SK-N-SH (cell line): ENCODE measurements around the gene PMF1. TPM values are rescaled to one million over a fixed set of nuclear protein-coding genes. Genes with fewer than 3 reads are reported as not detected.

Experiments used
- CTCF ChIA-PET: fragments of 300-600, 350-600 bp; formaldehyde crosslinking; extraction: SDS; loops from one replicate; lab custom pipeline; 2021; lab: Yijun Ruan, JAX
- POLR2A ChIA-PET: fragments of 350-600 bp; sonication (Branson Sonifier 250); formaldehyde crosslinking; extraction: SDS; loops from one replicate; lab custom pipeline; 2020; ENCODE audit warnings: antibody characterized with exemption, inconsistent platforms; lab: Yijun Ruan, JAX
- DNase-seq: peaks from one replicate; pipeline ENCODE4 v3.0.0; 2012
- H2AFZ ChIP-seq: fragments of 200-600 bp; sonication (generic); 2 replicates; pipeline ENCODE4 v1.8.1; 2016; ENCODE audit warnings: antibody characterized with exemption, mild to moderate bottlenecking, low read depth
- H3F3A ChIP-seq: fragments of 200-600 bp; sonication (generic); replicated peaks from 2 replicates; pipeline ENCODE3; 2016; ENCODE audit warnings: antibody characterized with exemption, mild to moderate bottlenecking; ENCODE audit not compliant: insufficient read depth
- H3K27ac ChIP-seq, 2 experiments: fragments of 200-500 bp in 1 of 2; fragments of 200-600 bp in 1 of 2; sonication (Bioruptor generic) in 1 of 2; sonication (generic), shearing (Covaris generic) in 1 of 2; 2 replicates each; pipeline versions ENCODE4 v1.5.1 to v1.6.1; 2014 to 2016; ENCODE audit warnings: low read depth in 2 of 2, inconsistent platforms in 1 of 2, low read length in 1 of 2, mild to moderate bottlenecking in 1 of 2, mixed read lengths in 1 of 2
- H3K27me3 ChIP-seq: fragments of 200-600 bp; sonication (generic), shearing (Covaris generic); 2 replicates; pipeline ENCODE4 v1.6.1; 2016; ENCODE audit warnings: mixed run types; ENCODE audit not compliant: insufficient read depth
- H3K36me3 ChIP-seq, 2 experiments: fragments of 200-500 bp in 1 of 2; fragments of 200-600 bp in 1 of 2; sonication (Bioruptor generic) in 1 of 2; sonication (generic) in 1 of 2; replicated peaks in 1 of 2; 2 replicates each; pipeline versions ENCODE3 to v1.5.1; 2014 to 2016; ENCODE audit warnings: low read length in 1 of 2, mild to moderate bottlenecking in 1 of 2; ENCODE audit not compliant: insufficient read depth in 2 of 2, control insufficient read depth in 1 of 2
- H3K4me1 ChIP-seq, 2 experiments: fragments of 200-500 bp in 1 of 2; fragments of 200-600 bp in 1 of 2; sonication (Bioruptor generic) in 1 of 2; sonication (generic), shearing (Covaris generic) in 1 of 2; 2 replicates each; pipeline versions ENCODE4 v1.5.1 to v1.6.1; 2014 to 2016; ENCODE audit warnings: low read depth in 1 of 2, low read length in 1 of 2, mixed run types in 1 of 2; ENCODE audit not compliant: insufficient read depth in 2 of 2, control insufficient read depth in 1 of 2
- H3K4me2 ChIP-seq: fragments of 200-600 bp; sonication (generic), shearing (Covaris generic); 2 replicates; pipeline ENCODE4 v1.6.1; 2017; ENCODE audit warnings: mixed run types
- H3K4me3 ChIP-seq, 2 experiments: fragments of 200-500 bp in 1 of 2; fragments of 200-600 bp in 1 of 2; sonication (Bioruptor generic) in 1 of 2; sonication (generic), shearing (Covaris generic) in 1 of 2; 2 replicates each; pipeline versions ENCODE4 v1.5.1 to v1.8.1; 2014 to 2016; ENCODE audit warnings: low read depth in 2 of 2, inconsistent platforms in 1 of 2, low read length in 1 of 2, mild to moderate bottlenecking in 1 of 2, mixed read lengths in 1 of 2, moderate library complexity in 1 of 2
- H3K79me2 ChIP-seq: fragments of 200-600 bp; sonication (generic); 2 replicates; pipeline ENCODE4 v1.8.1; 2017; ENCODE audit warnings: mild to moderate bottlenecking; ENCODE audit not compliant: insufficient read depth
- H3K9ac ChIP-seq: fragments of 200-600 bp; sonication (generic); 2 replicates; pipeline ENCODE4 v1.6.1; 2017; ENCODE audit warnings: mixed run types
- H3K9me2 ChIP-seq: fragments of 200-600 bp; sonication (generic); 2 replicates; pipeline ENCODE4 v1.6.1; 2017; ENCODE audit warnings: mixed run types
- H3K9me3 ChIP-seq: fragments of 200-600 bp; sonication (generic); 2 replicates; pipeline ENCODE4 v1.6.1; 2017; ENCODE audit warnings: mixed run types, mild to moderate bottlenecking, moderate library complexity
- H4K20me1 ChIP-seq: fragments of 200-600 bp; sonication (generic); 2 replicates; pipeline ENCODE4 v1.6.1; 2017; ENCODE audit warnings: mild to moderate bottlenecking, mixed run types; ENCODE audit not compliant: insufficient read depth
- CHD2 ChIP-seq: fragments of 150-350 bp; IDR thresholded peaks from 2 replicates; pipeline ENCODE4 v1.6.1; 2018; ENCODE audit warnings: low read length; ENCODE audit not compliant: partially characterized antibody
- EP300 ChIP-seq, 2 experiments: IDR thresholded peaks; 2 replicates each; pipeline versions ENCODE4 v1.4.0 to v1.6.1; 2012; ENCODE audit warnings: borderline replicate concordance in 1 of 2, low read depth in 1 of 2, low read length in 1 of 2
- FOXJ3 ChIP-seq: sonication (generic); formaldehyde crosslinking; IDR thresholded peaks from 2 replicates; pipeline ENCODE4 v1.5.1; 2020; ENCODE audit warnings: mild to moderate bottlenecking, missing genetic modification reagents
- FOXM1 ChIP-seq: IDR thresholded peaks from 2 replicates; pipeline ENCODE4 v1.4.0; 2012; ENCODE audit warnings: low read depth, mild to moderate bottlenecking
- GABPA ChIP-seq: IDR thresholded peaks from 2 replicates; pipeline ENCODE4 v1.4.0; 2012; ENCODE audit warnings: low read depth, mild to moderate bottlenecking
- GATA2 ChIP-seq: sonication (generic); formaldehyde crosslinking; IDR thresholded peaks from 2 replicates; pipeline ENCODE4 v1.5.0; 2020; ENCODE audit warnings: mild to moderate bottlenecking, missing genetic modification reagents
- JUND ChIP-seq: IDR thresholded peaks from 2 replicates; pipeline ENCODE4 v1.4.0; 2012
- MEF2A ChIP-seq: IDR thresholded peaks from 2 replicates; pipeline ENCODE4 v1.4.0; 2012; ENCODE audit warnings: low read depth, borderline replicate concordance
- MXI1 ChIP-seq: IDR thresholded peaks from 2 replicates; pipeline ENCODE4 v1.6.1; 2012; ENCODE audit warnings: mild to moderate bottlenecking, low read depth, low read length, improper control_type of control experiment
- NFIC ChIP-seq: IDR thresholded peaks from 2 replicates; pipeline ENCODE4 v1.4.0; 2012; ENCODE audit warnings: borderline replicate concordance
- RCOR1 ChIP-seq: fragments of 150-350 bp; IDR thresholded peaks from 2 replicates; pipeline ENCODE4 v1.6.1; 2017; ENCODE audit warnings: antibody characterized with exemption, low read length
- RFX5 ChIP-seq: IDR thresholded peaks from 2 replicates; pipeline ENCODE4 v1.6.1; 2012; ENCODE audit warnings: mild to moderate bottlenecking, improper control_type of control experiment, low read length
- SIN3A ChIP-seq: IDR thresholded peaks from 2 replicates; pipeline ENCODE4 v1.6.1; 2012; ENCODE audit warnings: low read depth, mild to moderate bottlenecking, low read length, moderate library complexity, borderline replicate concordance
- SMC3 ChIP-seq: IDR thresholded peaks from 2 replicates; pipeline ENCODE4 v1.6.1; 2012; ENCODE audit warnings: low read depth, low read length, improper control_type of control experiment
- TAF1 ChIP-seq: IDR thresholded peaks from 2 replicates; pipeline ENCODE4 v1.6.1; 2012; ENCODE audit warnings: low read depth, mild to moderate bottlenecking, low read length, moderate library complexity, borderline replicate concordance
- TCF12 ChIP-seq: IDR thresholded peaks from 2 replicates; pipeline ENCODE4 v1.4.0; 2012
- USF2 ChIP-seq: fragments of 150-350 bp; IDR thresholded peaks from 2 replicates; pipeline ENCODE4 v1.6.1; 2017; ENCODE audit warnings: antibody characterized with exemption, low read length, low read depth, borderline replicate concordance
- YY1 ChIP-seq: IDR thresholded peaks from 2 replicates; pipeline ENCODE4 v1.4.0; 2012; ENCODE audit warnings: low read depth, mild to moderate bottlenecking
- WGBS: methylation state at CpG from one replicate; pipeline ENCODE4 v1.1.6; 2017; ENCODE audit warnings: low lambda C conversion rate; 5-methylcytosine and 5-hydroxymethylcytosine counted together
- polyA plus RNA-seq, 3 experiments: library from polyadenylated mRNA; depleted of rRNA; stranded (reverse); fragments of >200 nt; gene quantifications; 2 replicates each; pipeline ENCODE4 v1.2.3, GENCODE V29; 2012
- TF ChIP-seq, protein P1 (sequence below): IDR thresholded peaks from 2 replicates; pipeline ENCODE4 v1.4.0; 2012; ENCODE audit warnings: low read depth
- TF ChIP-seq, protein P2 (sequence below): fragments of 150-350 bp; IDR thresholded peaks from 2 replicates; pipeline ENCODE4 v1.6.1; 2016; ENCODE audit warnings: mild to moderate bottlenecking, low read depth, low read length
- TF ChIP-seq, protein P3 (sequence below): IDR thresholded peaks from 2 replicates; pipeline ENCODE4; 2012

The PMF1 gene
- polyA plus RNA-seq, 1 of the 3 experiments (the other 2 are of a cell fraction): 89.5 TPM

GRCh38 chr1:156249593-156249992 lies 36.8 kb downstream of the PMF1 start:
- Histone ChIP-seq H3K9ac (no peak overlapping the region), H2AFZ (no peak overlapping the region), H3K9me2 (no peaks in the 10 kb centered on the region), H3K4me1 (peaks cover 13 to 67% of the 10 kb centered on the region in 2 experiments; a peak in 3 of 4 replicates), H3K36me3 (peaks cover 14 to 62% of the 10 kb centered on the region in 2 experiments), H3K27ac (peak overlapping the region in 1 of 2 experiments; percentile 99; a peak in 1 of 4 replicates), H4K20me1 (no peaks in the 10 kb centered on the region), H3F3A (peaks cover 13% of the 10 kb centered on the region), H3K27me3 (no peaks in the 10 kb centered on the region), H3K79me2 (no peaks in the 10 kb centered on the region), H3K4me3 (no peak overlapping the region), H3K9me3 (no peaks in the 10 kb centered on the region), H3K4me2 (no peak overlapping the region)
- no peak for DNase-seq
- 88% methylated on average over 4 of the region's 5 CpGs for WGBS
- no peak for TF ChIP-seq GABPA
- no peak for TF ChIP-seq TAF1
- no peak for TF ChIP-seq NFIC
- TF ChIP-seq RFX5: no peak
- no peak for TF ChIP-seq SIN3A
- no peak for TF ChIP-seq FOXJ3 (CRISPR knock-in tag)
- TF ChIP-seq, protein P1, sequence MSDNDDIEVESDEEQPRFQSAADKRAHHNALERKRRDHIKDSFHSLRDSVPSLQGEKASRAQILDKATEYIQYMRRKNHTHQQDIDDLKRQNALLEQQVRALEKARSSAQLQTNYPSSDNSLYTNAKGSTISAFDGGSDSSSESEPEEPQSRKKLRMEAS: no peak
- ChIA-PET POLR2A (no interaction called here), CTCF (interaction anchor here (0.8 to 3.8 kb wide), 4 partner anchors 10 to 120 kb away, joined by 3 to 14 read pairs (median 8); no protein-coding TSS in a partner anchor)

DNA sequence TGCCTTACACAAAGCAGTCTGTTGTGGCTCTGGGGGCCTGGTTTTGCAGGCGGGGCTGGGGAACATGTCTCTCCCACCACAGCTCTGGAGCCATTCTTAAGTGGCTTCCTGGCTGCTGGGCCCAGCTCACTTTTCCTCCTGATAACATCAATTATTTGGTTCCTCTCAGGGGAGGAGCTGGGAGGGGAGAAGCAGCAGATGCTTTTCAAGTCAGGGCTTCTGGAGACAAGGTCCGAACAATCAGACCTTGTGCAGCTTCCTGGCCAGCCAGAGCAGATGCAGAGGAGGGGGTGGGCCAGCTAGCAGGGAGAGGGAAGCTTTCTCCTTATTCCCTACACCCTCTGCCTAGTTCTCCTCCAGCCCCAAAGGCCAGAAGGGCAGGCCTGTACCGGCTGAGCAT lies 38.7 kb downstream of the PMF1 start:
- H3K79me2 ChIP-seq: no peaks in the 10 kb centered on the region
- no peaks in the 10 kb centered on the region for H3K9me3 ChIP-seq
- peak; percentile 85 for DNase-seq
- no peak overlapping the region for H2AFZ ChIP-seq
- peaks cover 13 to 65% of the 10 kb centered on the region in 2 experiments; a peak in 3 of 4 replicates for H3K4me1 ChIP-seq
- ChIA-PET CTCF (interaction anchor here (0.8 to 3.8 kb wide), 11 partner anchors 8 to 229 kb away, joined by 3 to 14 read pairs (median 3); partner anchors contain the start of genes PMF1 and SMG5), POLR2A (interaction anchor here (1.1 to 2.9 kb wide), 8 partner anchors 8 to 170 kb away, joined by 3 to 17 read pairs (median 4); partner anchors contain the start of genes BGLAP, MEX3A, PMF1 and SMG5)
- H3K27ac ChIP-seq: peak overlapping the region; percentile 16 to 99; a peak in 3 of 4 replicates
- H3K9me2 ChIP-seq: no peaks in the 10 kb centered on the region
- H3K4me2 ChIP-seq: peak overlapping the region; percentile 4; the same call in 1 of the 2 replicates
- H3F3A ChIP-seq: peaks cover 13% of the 10 kb centered on the region
- no peaks in the 10 kb centered on the region for H4K20me1 ChIP-seq
- 15% methylated on average over 3 of the region's 3 CpGs for WGBS
- H3K27me3 ChIP-seq: no peaks in the 10 kb centered on the region
- peaks cover 25 to 71% of the 10 kb centered on the region in 2 experiments for H3K36me3 ChIP-seq
- H3K9ac ChIP-seq: no peak overlapping the region
- no peak overlapping the region for H3K4me3 ChIP-seq
- TF ChIP-seq TCF12 (peak; percentile 71), FOXJ3 (CRISPR knock-in tag) (0 out of 2 replicates have a peak, but pooled peaks have one; percentile 56), YY1 (no peak), SMC3 (no peak; the same call in 1 of the 2 replicates), GATA2 (CRISPR knock-in tag) (peak; percentile 98), MEF2A (no peak), RCOR1 (peak; percentile 76), JUND (no peak), USF2 (no peak), RFX5 (no peak; the same call in 1 of the 2 replicates), MXI1 (peak; percentile 73; the same call in 1 of the 2 replicates), EP300 (IDR thresholded peaks at IDR 0.05; ENCODE audit: borderline replicate concordance in 1 of 2, low read depth in 1 of 2, low read length in 1 of 2) (peak in 1 of 2 experiments; percentile 87; a peak in 2 of 4 replicates), CHD2 (peak; percentile 77), FOXM1 (no peak)
- TF ChIP-seq, protein P2, sequence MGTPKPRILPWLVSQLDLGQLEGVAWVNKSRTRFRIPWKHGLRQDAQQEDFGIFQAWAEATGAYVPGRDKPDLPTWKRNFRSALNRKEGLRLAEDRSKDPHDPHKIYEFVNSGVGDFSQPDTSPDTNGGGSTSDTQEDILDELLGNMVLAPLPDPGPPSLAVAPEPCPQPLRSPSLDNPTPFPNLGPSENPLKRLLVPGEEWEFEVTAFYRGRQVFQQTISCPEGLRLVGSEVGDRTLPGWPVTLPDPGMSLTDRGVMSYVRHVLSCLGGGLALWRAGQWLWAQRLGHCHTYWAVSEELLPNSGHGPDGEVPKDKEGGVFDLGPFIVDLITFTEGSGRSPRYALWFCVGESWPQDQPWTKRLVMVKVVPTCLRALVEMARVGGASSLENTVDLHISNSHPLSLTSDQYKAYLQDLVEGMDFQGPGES: no peak
- TF ChIP-seq, protein P3, sequence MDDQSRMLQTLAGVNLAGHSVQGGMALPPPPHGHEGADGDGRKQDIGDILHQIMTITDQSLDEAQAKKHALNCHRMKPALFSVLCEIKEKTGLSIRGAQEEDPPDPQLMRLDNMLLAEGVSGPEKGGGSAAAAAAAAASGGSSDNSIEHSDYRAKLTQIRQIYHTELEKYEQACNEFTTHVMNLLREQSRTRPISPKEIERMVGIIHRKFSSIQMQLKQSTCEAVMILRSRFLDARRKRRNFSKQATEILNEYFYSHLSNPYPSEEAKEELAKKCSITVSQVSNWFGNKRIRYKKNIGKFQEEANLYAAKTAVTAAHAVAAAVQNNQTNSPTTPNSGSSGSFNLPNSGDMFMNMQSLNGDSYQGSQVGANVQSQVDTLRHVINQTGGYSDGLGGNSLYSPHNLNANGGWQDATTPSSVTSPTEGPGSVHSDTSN: peak; percentile 3; the same call in 1 of the 2 replicates
- TF ChIP-seq, protein P1: no peak
